HEK293T (cell line): ENCODE data around the gene SERPINC1.
A peak's percentile ranks its signal among the peaks of the same experiment; 100 is the strongest.

ENCODE experiments used
- CTCF ChIA-PET: fragments of 350-600 bp; formaldehyde crosslinking; extraction: SDS; loops from one replicate; lab custom pipeline; 2021; ENCODE audit warnings: antibody characterized with exemption, inconsistent platforms; lab: Yijun Ruan, JAX
- POLR2A ChIA-PET: fragments of 350-600 bp; formaldehyde crosslinking; extraction: SDS; loops from one replicate; lab custom pipeline; 2020; ENCODE audit warnings: antibody characterized with exemption, inconsistent platforms; lab: Yijun Ruan, JAX
- DNase-seq: peaks from one replicate; pipeline ENCODE4 v3.0.0; 2012; ENCODE audit warnings: mixed read lengths; ENCODE audit errors: extremely low spot score
- ARNT ChIP-seq: fragments of 450-650 bp; IDR thresholded peaks from 2 replicates; pipeline ENCODE4 v1.6.1; 2017; ENCODE audit warnings: mild to moderate bottlenecking
- BHLHE40 ChIP-seq: fragments of 450-650 bp; IDR thresholded peaks from 2 replicates; pipeline ENCODE4 v1.6.1; 2016; ENCODE audit warnings: mild to moderate bottlenecking, moderate library complexity, borderline replicate concordance
- CTBP1 ChIP-seq: fragments of 450-650 bp; IDR thresholded peaks from 2 replicates; pipeline ENCODE4 v1.6.1; 2016; ENCODE audit warnings: borderline replicate concordance
- ELF4 ChIP-seq: fragments of 450-650 bp; IDR thresholded peaks from 2 replicates; pipeline ENCODE4 v1.6.1; 2017; ENCODE audit warnings: antibody characterized with exemption
- FOXA1 ChIP-seq: fragments of 450-650 bp; IDR thresholded peaks from 2 replicates; pipeline ENCODE4 v1.6.1; 2016; ENCODE audit warnings: mild to moderate bottlenecking
- FOXK2 ChIP-seq: fragments of 450-650 bp; IDR thresholded peaks from 2 replicates; pipeline ENCODE4 v1.6.1; 2016; ENCODE audit warnings: mild to moderate bottlenecking
- FOXM1 ChIP-seq: fragments of 450-650 bp; IDR thresholded peaks from 2 replicates; pipeline ENCODE4 v1.6.1; 2017; ENCODE audit warnings: mild to moderate bottlenecking, borderline replicate concordance
- HDGF ChIP-seq: fragments of 450-650 bp; IDR thresholded peaks from 2 replicates; pipeline ENCODE4 v1.6.1; 2017; ENCODE audit warnings: antibody characterized with exemption, borderline replicate concordance
- L3MBTL2 ChIP-seq: fragments of 450-650 bp; conservative IDR thresholded peaks from 2 replicates; pipeline ENCODE4 v1.6.1; 2016; ENCODE audit warnings: mild to moderate bottlenecking
- LEF1 ChIP-seq: fragments of 450-650 bp; IDR thresholded peaks from 2 replicates; pipeline ENCODE4 v1.6.1; 2017; ENCODE audit warnings: mild to moderate bottlenecking, borderline replicate concordance
- NFRKB ChIP-seq: fragments of 450-650 bp; IDR thresholded peaks from 2 replicates; pipeline ENCODE4 v1.6.1; 2016; ENCODE audit warnings: mild to moderate bottlenecking, moderate library complexity
- SP1 ChIP-seq: fragments of 450-650 bp; IDR thresholded peaks from 2 replicates; pipeline ENCODE4 v1.6.1; 2017
- SUZ12 ChIP-seq: fragments of 450-650 bp; IDR thresholded peaks from 2 replicates; pipeline ENCODE4 v1.6.1; 2016; ENCODE audit warnings: mild to moderate bottlenecking
- TARDBP ChIP-seq: fragments of 450-650 bp; IDR thresholded peaks from 2 replicates; pipeline ENCODE4 v1.6.1; 2016
- ZNF384 ChIP-seq: fragments of 450-650 bp; IDR thresholded peaks from 2 replicates; pipeline ENCODE4 v1.6.1; 2016
- TF ChIP-seq, protein P1 (sequence below): fragments of 450-650 bp; IDR thresholded peaks from 2 replicates; pipeline ENCODE4 v1.6.1; 2016

SERPINC1 gene

DNA sequence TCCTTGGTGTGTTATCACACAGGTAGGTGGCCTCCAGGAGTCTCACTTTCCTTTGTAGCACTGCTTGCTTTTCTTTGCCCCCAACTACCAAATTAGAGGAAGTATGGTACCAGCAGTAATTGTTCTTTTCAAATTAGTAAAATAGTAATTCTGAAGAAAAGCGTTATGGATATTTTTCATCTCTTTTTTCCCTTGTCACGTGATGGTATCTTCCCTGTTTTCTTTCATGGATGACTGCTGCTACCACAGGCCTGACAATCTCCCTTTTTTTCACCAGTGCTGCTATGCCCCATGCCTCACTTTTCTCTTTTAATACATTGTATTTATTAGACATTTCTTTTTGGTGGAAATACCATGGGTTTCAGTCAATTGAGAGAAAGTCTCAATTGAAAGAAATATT, 45.6 kb downstream of the SERPINC1 start:
- ChIA-PET POLR2A (no interaction called here), CTCF (no interaction called here)
- TF ChIP-seq TARDBP, result no peak
- TF ChIP-seq FOXK2, result no peak
- no peak for TF ChIP-seq CTBP1
- TF ChIP-seq FOXA1, result no peak
- TF ChIP-seq SUZ12, result no peak
- TF ChIP-seq SP1, result no peak
- TF ChIP-seq LEF1, result no peak
- TF ChIP-seq, protein P1, sequence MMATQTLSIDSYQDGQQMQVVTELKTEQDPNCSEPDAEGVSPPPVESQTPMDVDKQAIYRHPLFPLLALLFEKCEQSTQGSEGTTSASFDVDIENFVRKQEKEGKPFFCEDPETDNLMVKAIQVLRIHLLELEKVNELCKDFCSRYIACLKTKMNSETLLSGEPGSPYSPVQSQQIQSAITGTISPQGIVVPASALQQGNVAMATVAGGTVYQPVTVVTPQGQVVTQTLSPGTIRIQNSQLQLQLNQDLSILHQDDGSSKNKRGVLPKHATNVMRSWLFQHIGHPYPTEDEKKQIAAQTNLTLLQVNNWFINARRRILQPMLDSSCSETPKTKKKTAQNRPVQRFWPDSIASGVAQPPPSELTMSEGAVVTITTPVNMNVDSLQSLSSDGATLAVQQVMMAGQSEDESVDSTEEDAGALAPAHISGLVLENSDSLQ, result no peak
- no peak for TF ChIP-seq BHLHE40
- no peak for TF ChIP-seq ZNF384
- no peak for TF ChIP-seq L3MBTL2
- no peak for TF ChIP-seq NFRKB
- TF ChIP-seq FOXM1, result no peak
- TF ChIP-seq HDGF, result no peak
- DNase-seq, result no peak

DNA sequence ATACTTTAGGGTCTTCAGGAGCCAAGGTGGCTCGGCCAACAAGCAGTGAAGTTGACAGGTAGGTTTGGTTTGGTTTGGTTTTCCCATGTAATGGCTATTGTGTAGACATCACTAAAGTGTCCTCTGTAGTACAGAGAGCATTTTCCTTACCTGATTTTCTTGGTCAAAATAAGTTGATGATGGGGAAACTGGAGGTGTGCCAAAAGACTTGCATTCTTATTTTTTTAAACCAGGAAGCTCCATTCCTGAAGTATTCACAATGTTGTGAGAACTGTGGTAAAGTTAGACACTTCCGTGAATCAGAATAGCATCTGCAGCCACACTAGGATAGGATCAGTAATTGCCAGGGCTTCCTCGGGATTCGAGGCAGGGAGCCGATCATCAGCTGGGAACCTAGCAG, 46.0 kb downstream of the SERPINC1 start:
- ChIA-PET CTCF (no interaction called here), POLR2A (no interaction called here)
- no peak for TF ChIP-seq CTBP1
- TF ChIP-seq BHLHE40, result no peak
- TF ChIP-seq SUZ12, result no peak
- TF ChIP-seq FOXK2, result no peak
- TF ChIP-seq SP1, result no peak
- DNase-seq, result no peak

DNA sequence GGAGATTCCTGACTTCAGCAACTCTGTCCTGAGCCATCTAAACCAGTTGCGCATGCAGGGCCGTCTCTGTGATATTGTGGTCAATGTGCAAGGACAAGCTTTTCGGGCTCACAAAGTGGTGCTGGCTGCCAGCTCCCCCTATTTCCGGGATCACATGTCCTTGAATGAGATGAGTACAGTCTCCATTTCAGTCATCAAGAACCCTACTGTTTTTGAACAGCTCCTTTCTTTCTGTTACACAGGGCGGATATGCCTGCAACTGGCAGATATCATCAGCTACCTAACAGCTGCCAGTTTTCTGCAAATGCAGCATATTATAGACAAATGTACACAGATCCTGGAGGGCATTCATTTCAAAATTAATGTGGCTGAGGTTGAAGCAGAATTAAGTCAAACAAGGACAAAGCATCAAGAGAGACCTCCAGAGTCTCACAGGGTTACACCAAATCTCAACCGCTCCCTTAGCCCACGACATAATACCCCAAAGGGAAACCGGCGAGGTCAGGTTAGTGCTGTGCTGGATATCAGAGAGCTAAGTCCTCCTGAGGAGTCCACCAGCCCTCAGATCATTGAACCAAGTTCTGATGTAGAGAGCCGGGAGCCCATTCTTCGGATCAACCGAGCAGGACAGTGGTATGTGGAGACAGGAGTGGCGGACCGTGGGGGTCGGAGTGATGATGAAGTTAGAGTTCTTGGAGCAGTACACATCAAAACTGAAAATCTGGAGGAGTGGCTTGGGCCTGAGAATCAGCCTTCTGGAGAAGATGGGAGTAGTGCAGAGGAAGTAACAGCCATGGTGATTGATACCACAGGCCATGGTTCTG, 46.7 kb downstream of the SERPINC1 start:
- no peak for DNase-seq

DNA sequence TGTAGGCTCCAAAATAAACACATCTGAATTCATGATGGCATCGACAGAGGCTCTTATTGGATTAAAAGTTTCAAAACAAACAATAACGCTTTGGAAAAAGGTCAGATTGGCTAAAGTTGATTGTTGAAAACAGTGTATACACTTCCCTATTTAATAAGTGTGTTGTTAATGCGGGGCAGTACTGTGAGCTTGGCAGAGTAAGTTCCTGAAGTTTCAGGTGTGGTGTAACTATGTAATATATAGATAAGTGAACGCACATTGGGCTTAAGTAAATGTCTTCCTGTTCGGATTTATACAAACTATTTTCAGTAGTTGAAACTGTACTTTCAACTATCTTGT, 48.1 kb downstream of the SERPINC1 start:
- CTCF ChIA-PET, result interaction anchor here (0.5 kb wide), 1 partner anchor 378 kb away, joined by 3 read pairs; no protein-coding TSS in a partner anchor
- POLR2A ChIA-PET, result interaction anchor here (1.0 to 2.4 kb wide), 4 partner anchors 10 to 172 kb away, joined by 4 to 7 read pairs (median 4); no protein-coding TSS in a partner anchor
- DNase-seq, result no peak
- TF ChIP-seq FOXA1 (no peak), HDGF (no peak), LEF1 (no peak), ELF4 (no peak)

More for the DNA sequence above, 46.7 kb downstream of the SERPINC1 start:
- ChIA-PET CTCF (no interaction called here), POLR2A (interaction anchor here (0.8 kb wide), 1 partner anchor 46 kb away, joined by 5 read pairs; the partner anchor contains the start of gene DARS2)
- TF ChIP-seq SP1 (no peak), FOXK2 (no peak), LEF1 (no peak), ELF4 (no peak), NFRKB (no peak), ZNF384 (no peak), HDGF (no peak), L3MBTL2 (no peak), FOXM1 (no peak), FOXA1 (no peak), ARNT (no peak), BHLHE40 (no peak), CTBP1 (no peak)

DNA sequence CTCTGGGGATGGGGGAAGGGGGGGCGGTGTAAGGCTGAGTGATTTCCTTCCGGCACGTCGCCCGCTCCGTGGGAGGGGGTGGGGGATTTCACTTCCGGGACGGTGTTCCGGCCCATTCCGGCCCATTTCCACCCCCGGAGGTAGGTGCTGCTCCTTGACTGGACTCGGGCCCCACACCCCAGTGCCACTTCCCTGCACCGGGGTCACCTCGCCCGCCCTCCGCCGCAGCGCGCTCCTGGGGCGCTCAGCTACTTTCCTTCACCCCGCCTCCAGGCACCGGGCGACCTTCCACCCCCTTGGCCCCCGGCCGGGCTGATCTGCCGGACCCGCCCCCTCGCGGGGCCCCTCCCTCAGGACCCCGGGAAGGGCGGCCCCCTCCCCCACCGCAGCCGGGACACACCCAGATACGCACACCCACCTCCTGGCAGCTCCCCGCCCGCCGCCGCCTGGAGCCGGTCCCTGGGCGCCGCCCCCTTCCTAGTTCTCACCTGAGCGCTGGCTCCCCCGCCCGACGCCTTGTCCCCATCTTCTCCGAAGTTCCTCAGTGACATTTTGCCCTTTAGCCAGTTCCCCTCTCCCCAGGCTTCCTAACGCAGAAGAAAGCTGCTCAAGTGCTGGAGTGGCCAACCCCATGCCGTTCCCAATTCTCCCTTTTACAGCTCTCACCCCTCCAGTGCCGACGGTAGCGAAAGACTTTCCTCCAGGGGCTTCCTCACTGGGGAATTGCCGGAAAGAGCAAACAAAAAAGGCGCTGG, 48.7 kb downstream of the SERPINC1 start, which contains the start of gene ZBTB37:
Gene ZBTB37 (plus strand): TSS at position 115 of the 755 bp plus-strand sequence. CDS start 1,846 bp downstream, outside the sequence.
- POLR2A ChIA-PET, result interaction anchor here (0.6 to 2.4 kb wide), 18 partner anchors 8 to 930 kb away, joined by 3 to 12 read pairs (median 4); partner anchors contain the start of genes DARS2 and KLHL20
- DNase-seq, result peak; percentile 85
- TF ChIP-seq L3MBTL2 (peak; percentile 33), SUZ12 (no peak), SP1 (no peak), NFRKB (no peak), FOXK2 (no peak), LEF1 (no peak), CTBP1 (peak; percentile 3; the same call in 1 of the 2 replicates), ARNT (no peak), TARDBP (no peak), BHLHE40 (no peak), FOXA1 (no peak), FOXM1 (no peak; the same call in 1 of the 2 replicates)
- CTCF ChIA-PET, result interaction anchor here (0.5 kb wide), 1 partner anchor 378 kb away, joined by 3 read pairs; no protein-coding TSS in a partner anchor

DNA sequence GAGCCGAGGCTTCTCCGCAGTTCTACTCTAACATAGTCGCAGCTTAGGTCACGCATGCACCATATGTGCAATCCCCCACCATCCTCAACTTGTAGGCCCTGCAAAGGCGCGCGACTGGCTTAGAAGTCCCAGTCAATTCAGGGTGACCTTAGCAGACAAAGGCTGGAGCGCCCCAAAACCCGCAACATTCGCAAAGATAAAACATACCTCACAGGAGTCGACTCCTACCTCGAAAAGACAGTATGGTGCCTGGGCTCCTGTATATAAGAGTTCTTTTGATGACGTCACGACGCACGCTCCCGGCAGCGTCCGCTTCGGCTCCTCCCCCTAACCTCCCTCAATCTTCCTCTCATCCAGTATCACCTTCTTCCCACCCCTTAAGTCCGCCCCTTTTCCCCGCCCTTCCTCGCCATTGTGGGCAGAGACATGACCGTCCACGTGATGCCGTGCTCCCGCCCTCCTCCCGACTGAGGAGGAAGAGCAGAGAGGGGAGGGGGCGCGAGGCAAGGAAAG, 49.3 kb downstream of the SERPINC1 start, which contains the start of gene GAS5:
Gene GAS5 (minus strand): TSS at position 237 of the 513 bp plus-strand sequence.
- no peak for TF ChIP-seq SP1
- no peak for TF ChIP-seq TARDBP
- TF ChIP-seq SUZ12, result no peak
- TF ChIP-seq HDGF, result 0 out of 2 replicates have a peak, but pooled peaks have one; percentile 14
- no peak for TF ChIP-seq CTBP1
- TF ChIP-seq ARNT, result peak; percentile 47; the same call in 1 of the 2 replicates
- TF ChIP-seq FOXK2, result no peak
- peak; percentile 99 for TF ChIP-seq ELF4
- TF ChIP-seq ZNF384, result no peak
- no peak for TF ChIP-seq FOXM1
- TF ChIP-seq, protein P1, result peak; percentile 84
- TF ChIP-seq FOXA1, result no peak
- TF ChIP-seq NFRKB, result peak; percentile 75
- peak; percentile 55; the same call in 1 of the 2 replicates for TF ChIP-seq L3MBTL2
- no peak for TF ChIP-seq BHLHE40
- TF ChIP-seq LEF1, result no peak
- ChIA-PET POLR2A (interaction anchor here (0.6 to 2.4 kb wide), 20 partner anchors 8 to 931 kb away, joined by 3 to 12 read pairs (median 4); partner anchors contain the start of genes DARS2 and KLHL20), CTCF (no interaction called here)
- peak; percentile 99 for DNase-seq
